ENCODE data around the gene PCDHA4.
"Not testable (repeated sequence)": the region's sequence is repeated elsewhere in the genome, so short reads cannot be mapped to it uniquely, and the experiment has no call there.

PCDHA4 gene

GRCh38 chr5:140828362-140828737, 21.5 kb downstream of the PCDHA4 start:
- no peak overlapping the region for H3K9ac ChIP-seq (ENCODE audit: insufficient read length)
- H3K27ac ChIP-seq = no peak overlapping the region
- no peaks in the 10 kb centered on the region for H3K36me3 ChIP-seq (ENCODE audit: insufficient read depth, low read length)
- H3K9me3 ChIP-seq (ENCODE audit: low read depth, low read length) = no peaks in the 10 kb centered on the region; the same call in 1 of the 2 replicates
- H3K4me3 ChIP-seq = no peak overlapping the region
- DNase-seq (ENCODE audit: low read depth, low spot score) = no peak
- TF ChIP-seq EZH2 (IDR thresholded peaks at IDR 0.05) = no peak
- no peak for TF ChIP-seq POLR2AphosphoS5 (IDR thresholded peaks at IDR 0.05; ENCODE audit: borderline replicate concordance, low read depth, low read length)
- no peak for TF ChIP-seq FOXP2 (optimal IDR thresholded peaks at IDR 0.05; ENCODE audit: control extremely low read depth, extremely low read length, insufficient read depth)

- not testable (repeated sequence) for H3K9ac ChIP-seq (ENCODE audit: insufficient read length)
Observed at GRCh38 chr5:140829511-140830501, 22.9 kb downstream of the PCDHA4 start.

GRCh38 chr5:140833993-140834392, 27.1 kb downstream of the PCDHA4 start, which contains the start of gene PCDHA7:
PCDHA7 (plus strand) TSS chr5:140834269; CDS start chr5:140834384, 115 bp downstream.
- TF ChIP-seq FOXP2 (optimal IDR thresholded peaks at IDR 0.05; ENCODE audit: control extremely low read depth, extremely low read length, insufficient read depth) = no peak
- no peak for TF ChIP-seq POLR2AphosphoS5 (IDR thresholded peaks at IDR 0.05; ENCODE audit: borderline replicate concordance, low read depth, low read length)
- no peak for TF ChIP-seq EZH2 (IDR thresholded peaks at IDR 0.05)
- Histone ChIP-seq H3K27ac (no peak within 1 kb of the TSS), H3K4me3 (no peak within 1 kb of the TSS), H3K9ac (ENCODE audit: insufficient read length) (no peak within 1 kb of the TSS), H3K9me3 (ENCODE audit: low read depth, low read length) (no peaks in the 10 kb centered on the region), H3K36me3 (ENCODE audit: insufficient read depth, low read length) (no peaks in the 10 kb centered on the region)
- no peak for DNase-seq (ENCODE audit: low read depth, low spot score)

More at GRCh38 chr5:140829511-140830501, 22.9 kb downstream of the PCDHA4 start:
- H3K36me3 ChIP-seq (ENCODE audit: insufficient read depth, low read length); H3K9me3 ChIP-seq (ENCODE audit: low read depth, low read length); DNase-seq (ENCODE audit: low read depth, low spot score); H3K27ac ChIP-seq; H3K4me3 ChIP-seq: not testable (repeated sequence)

- H3K4me3 ChIP-seq; H3K36me3 ChIP-seq (ENCODE audit: insufficient read depth, low read length); H3K27ac ChIP-seq; H3K9ac ChIP-seq (ENCODE audit: insufficient read length); H3K9me3 ChIP-seq (ENCODE audit: low read depth, low read length); DNase-seq (ENCODE audit: low read depth, low spot score): not testable (repeated sequence)
Observed at GRCh38 chr5:140834439-140835008, 27.7 kb downstream of the PCDHA4 start.

GRCh38 chr5:140835622-140836510, 29.0 kb downstream of the PCDHA4 start:
- TF ChIP-seq FOXP2 (optimal IDR thresholded peaks at IDR 0.05; ENCODE audit: control extremely low read depth, extremely low read length, insufficient read depth) (no peak), EZH2 (IDR thresholded peaks at IDR 0.05) (no peak), POLR2AphosphoS5 (IDR thresholded peaks at IDR 0.05; ENCODE audit: borderline replicate concordance, low read depth, low read length) (no peak)
- DNase-seq (ENCODE audit: low read depth, low spot score) = no peak

GRCh38 chr5:140840978-140841962, 34.4 kb downstream of the PCDHA4 start, which contains the start of gene PCDHA8:
PCDHA8 (plus strand) TSS chr5:140841187; CDS start chr5:140841322, 135 bp downstream.
- Histone ChIP-seq H3K4me3 (no peak within 1 kb of the TSS), H3K27ac (no peak within 1 kb of the TSS), H3K36me3 (ENCODE audit: insufficient read depth, low read length) (no peaks in the 10 kb centered on the region), H3K9ac (ENCODE audit: insufficient read length) (no peak within 1 kb of the TSS), H3K9me3 (ENCODE audit: low read depth, low read length) (no peaks in the 10 kb centered on the region)
- DNase-seq (ENCODE audit: low read depth, low spot score) = no peak
- no peak for TF ChIP-seq EZH2 (IDR thresholded peaks at IDR 0.05)
- TF ChIP-seq FOXP2 (optimal IDR thresholded peaks at IDR 0.05; ENCODE audit: control extremely low read depth, extremely low read length, insufficient read depth) = no peak
- no peak for TF ChIP-seq POLR2AphosphoS5 (IDR thresholded peaks at IDR 0.05; ENCODE audit: borderline replicate concordance, low read depth, low read length)

More at GRCh38 chr5:140835622-140836510, 29.0 kb downstream of the PCDHA4 start:
- Histone ChIP-seq H3K4me3 (no peak overlapping the region), H3K9ac (ENCODE audit: insufficient read length) (no peak overlapping the region), H3K36me3 (ENCODE audit: insufficient read depth, low read length) (no peaks in the 10 kb centered on the region), H3K9me3 (ENCODE audit: low read depth, low read length) (no peaks in the 10 kb centered on the region), H3K27ac (no peak overlapping the region)
